Mesenteric fat pad (tissue), 1 donor: ENCODE results near the gene SIRT7. TPM values are rescaled to one million over a fixed set of nuclear protein-coding genes. Genes with fewer than 3 reads are reported as not detected.

ENCODE experiments used
- DNase-seq: peaks from one replicate; pipeline ENCODE4 v3.0.0-alpha.2; 2020; ENCODE audit warnings: low spot score
- long read RNA-seq: library from polyadenylated mRNA; unstranded; transcript quantifications from one replicate; pipeline ENCODE4 v2.0.0, GENCODE V29; 2020
- total RNA-seq: library from RNA; stranded (reverse); fragmentation: NEBNext Ultra II Directional; extraction: Animal tissue kit (Norgen Biotek cat#: 25700); gene quantifications from one replicate; pipeline ENCODE4 v1.2.1, GENCODE V29; 2021
- donor health status: DM: yes; HTN: yes; CAD: no.

The SIRT7 gene
- total RNA-seq, result 16.9 TPM
- long read RNA-seq, partial matches to known transcripts, result 6 of 11 reads
- long read RNA-seq, other reads (novel, unspliced or antisense), result 4 of 11 reads

DNA sequence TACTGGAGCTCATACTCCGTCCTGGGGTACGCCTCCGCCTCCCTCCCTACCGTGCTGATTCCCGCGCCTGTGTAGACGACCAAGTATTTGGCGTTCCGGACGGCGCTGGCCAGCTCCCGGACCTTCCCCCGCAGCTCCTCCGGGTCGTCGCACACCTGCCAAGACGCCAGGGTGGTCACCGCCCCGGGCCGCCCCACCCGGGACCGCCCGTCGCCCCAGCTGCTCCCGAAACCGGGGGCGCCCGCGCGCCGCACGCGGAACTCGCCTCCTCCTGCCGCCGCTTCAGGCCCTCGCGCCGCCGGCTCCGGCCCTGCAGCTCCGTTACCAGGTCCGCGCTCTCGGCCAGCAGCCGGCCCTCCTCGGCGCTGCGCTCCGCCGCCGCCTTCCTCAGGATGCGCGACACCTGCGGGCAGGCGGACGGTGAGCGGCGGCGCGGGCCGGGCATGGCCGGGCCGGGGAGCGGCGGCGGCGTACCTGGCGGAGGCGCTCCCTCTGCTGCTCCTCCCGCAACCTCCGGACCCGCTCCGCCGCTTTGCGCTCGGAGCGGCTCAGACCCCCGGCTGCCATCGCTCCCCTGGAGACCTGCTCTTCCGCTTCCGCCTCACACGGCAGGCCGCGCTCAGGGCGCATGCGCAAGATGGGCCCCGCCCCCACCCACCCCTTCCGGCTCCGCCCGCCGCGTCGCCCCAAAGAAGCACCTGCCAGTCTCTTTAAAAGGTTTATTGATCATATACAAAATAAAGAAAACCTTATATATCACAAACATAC, at the start of gene SIRT7:
Gene SIRT7, minus strand, starts transcription at position 612 of the 768 bp plus-strand sequence. Its CDS starts 45 bp downstream, at position 567.
- peak; percentile 95 for DNase-seq

DNA sequence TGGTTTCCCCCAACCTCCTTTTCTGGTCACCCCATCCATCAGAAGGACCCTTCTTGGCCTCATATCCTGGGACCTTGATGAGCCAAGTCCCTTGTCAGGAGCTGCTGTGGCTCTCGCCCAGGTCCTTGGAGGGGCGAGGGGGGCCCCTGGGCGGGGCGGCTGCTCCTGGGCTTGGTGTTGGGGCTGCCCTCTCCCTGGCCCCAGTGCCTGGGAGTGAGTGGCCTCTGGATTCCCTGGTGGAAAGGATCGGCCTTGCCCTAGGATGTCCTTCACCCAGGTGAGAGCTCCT, 49.2 kb upstream of the SIRT7 start:
- DNase-seq, result no peak

GRCh38 chr17:81966343-81967243, 48.6 kb upstream of the SIRT7 start:
- no peak for DNase-seq

- no peak for DNase-seq
These were observed 46.3 kb upstream of the SIRT7 start for GRCh38 chr17:81964081-81964849.

- no peak for DNase-seq
These were observed 44.8 kb upstream of the SIRT7 start for GRCh38 chr17:81962499-81963441.

DNA sequence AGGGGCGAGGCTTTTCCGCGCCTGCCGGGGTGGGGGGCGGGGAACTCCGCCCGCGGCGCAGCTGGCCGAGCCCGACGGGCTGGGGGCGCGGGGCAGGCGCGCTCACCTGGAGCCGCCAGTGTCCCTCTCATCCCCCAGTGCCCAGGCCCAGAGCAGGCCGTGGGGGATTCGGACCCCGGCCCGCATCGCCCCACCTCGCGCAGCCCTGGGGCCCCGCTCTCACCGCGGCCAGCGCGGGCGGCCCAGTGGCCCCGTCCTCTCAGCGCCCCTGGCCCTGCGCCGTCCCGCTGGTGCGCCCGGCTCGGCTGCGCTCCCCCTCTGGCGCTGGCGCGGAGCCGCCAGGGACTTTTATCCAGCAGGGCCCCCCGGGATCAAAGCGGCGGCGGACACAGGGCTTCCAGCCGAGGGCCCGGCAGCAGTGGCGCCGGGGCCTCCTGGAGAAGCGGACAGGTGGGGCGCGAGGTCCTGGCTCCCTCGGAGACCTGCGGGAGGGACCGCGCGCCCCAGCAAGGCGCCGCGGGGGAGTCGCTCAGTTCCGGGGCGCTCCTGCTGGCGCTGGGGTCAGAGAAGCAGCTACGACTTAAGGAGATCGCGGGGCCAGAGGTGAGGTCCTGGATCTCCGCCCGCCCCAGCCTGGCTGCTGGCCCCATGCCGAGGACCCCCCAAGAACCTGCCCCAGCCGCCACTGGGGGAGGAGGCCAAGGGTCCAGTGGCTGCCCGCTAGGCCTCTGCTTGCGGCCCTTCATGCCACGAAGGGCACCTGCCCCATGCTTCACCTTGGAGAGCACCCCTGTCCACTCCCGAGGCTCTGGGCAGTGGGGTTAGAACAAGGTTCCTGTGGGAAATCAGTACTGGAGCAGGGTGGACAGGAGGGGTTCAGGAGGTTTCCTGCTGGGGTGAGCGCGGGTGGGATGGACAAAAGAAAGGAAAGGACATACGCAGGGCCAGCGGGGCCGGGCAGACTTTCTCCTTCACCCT, 43.8 kb upstream of the SIRT7 start:
- DNase-seq, result no peak

- DNase-seq, result no peak
These were observed 43.1 kb upstream of the SIRT7 start, which contains the start of gene NOTUM for GRCh38 chr17:81961087-81961511. TSS of gene NOTUM (minus strand) at chr17:81961187. CDS start at chr17:81960909, 278 bp downstream.

GRCh38 chr17:81960130-81960958, 42.4 kb upstream of the SIRT7 start:
- DNase-seq, result no peak

DNA sequence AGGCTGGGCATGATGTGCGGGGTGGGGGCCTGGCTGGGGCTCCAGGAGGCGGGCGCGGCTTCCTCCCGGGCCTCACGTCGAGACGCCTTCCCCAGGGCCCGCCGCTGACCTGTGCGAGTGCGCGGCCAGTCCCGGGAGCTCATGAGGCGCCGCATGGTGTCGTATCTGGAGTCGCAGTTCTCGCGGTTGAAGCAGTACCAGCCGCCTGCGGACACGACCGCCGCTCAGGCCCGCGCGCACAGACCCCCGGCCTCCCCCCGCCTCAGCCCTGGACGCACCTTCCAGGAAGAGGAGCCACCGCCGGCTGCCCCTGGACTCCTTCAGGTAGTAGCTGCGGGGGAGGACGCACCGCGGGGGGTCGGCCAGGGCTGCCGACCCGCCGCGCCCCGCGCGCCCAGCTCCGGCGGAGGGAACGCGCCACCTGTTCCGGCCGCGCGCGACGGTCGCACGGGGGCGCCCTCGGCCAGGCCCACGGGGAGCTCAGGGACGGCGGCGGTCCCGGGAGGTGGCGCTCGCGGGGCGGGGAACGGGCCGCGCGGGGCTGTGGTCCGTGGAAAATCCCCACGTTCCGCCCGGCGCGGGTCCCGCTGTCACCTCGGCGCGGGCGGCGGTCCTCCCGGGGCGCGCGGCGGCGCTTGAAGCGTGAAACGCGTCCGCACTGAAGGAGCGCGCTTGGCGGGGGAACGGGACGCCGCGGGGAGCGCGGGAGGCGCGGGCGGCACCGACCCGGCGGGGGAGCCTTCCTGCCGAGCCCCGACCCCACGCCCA, 41.6 kb upstream of the SIRT7 start:
- no peak for DNase-seq

GRCh38 chr17:81958633-81959342, 40.8 kb upstream of the SIRT7 start:
- DNase-seq, result no peak

DNA sequence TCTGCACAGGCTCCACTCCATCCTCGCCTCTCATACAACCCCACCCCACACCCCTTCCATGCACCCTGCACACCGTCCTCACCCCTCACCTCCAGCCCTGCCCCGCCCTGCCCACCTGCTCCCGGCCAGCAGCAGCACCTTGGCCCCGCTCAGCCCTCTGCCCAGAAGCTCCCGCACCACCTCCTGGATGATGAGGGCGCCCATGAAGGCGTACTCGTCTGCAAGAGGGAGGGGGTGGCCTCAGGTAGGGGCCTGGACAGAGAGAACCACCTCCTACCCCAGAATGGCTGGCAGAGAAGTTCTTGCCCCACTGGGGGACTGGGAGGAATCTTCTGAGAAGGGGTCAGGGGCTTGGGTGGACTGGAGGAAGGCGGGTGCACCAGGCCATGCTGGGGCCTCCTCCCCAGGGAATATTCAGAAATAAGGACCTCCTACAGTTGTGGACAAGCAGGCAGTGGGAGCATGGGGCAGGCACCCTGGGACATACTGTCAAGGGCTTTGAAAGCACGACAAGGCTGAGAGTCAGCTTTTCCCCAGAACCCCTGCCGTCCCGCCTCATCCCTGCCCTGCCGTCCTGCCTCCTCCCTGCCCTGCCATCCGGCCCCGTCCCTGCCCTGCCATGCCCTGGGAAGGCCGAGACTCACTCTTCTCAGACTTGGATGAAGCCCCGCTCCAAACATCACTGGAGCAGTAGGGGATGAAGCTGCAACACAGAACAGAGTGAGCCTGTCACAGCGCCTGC, 39.9 kb upstream of the SIRT7 start:
- DNase-seq, result no peak

DNA sequence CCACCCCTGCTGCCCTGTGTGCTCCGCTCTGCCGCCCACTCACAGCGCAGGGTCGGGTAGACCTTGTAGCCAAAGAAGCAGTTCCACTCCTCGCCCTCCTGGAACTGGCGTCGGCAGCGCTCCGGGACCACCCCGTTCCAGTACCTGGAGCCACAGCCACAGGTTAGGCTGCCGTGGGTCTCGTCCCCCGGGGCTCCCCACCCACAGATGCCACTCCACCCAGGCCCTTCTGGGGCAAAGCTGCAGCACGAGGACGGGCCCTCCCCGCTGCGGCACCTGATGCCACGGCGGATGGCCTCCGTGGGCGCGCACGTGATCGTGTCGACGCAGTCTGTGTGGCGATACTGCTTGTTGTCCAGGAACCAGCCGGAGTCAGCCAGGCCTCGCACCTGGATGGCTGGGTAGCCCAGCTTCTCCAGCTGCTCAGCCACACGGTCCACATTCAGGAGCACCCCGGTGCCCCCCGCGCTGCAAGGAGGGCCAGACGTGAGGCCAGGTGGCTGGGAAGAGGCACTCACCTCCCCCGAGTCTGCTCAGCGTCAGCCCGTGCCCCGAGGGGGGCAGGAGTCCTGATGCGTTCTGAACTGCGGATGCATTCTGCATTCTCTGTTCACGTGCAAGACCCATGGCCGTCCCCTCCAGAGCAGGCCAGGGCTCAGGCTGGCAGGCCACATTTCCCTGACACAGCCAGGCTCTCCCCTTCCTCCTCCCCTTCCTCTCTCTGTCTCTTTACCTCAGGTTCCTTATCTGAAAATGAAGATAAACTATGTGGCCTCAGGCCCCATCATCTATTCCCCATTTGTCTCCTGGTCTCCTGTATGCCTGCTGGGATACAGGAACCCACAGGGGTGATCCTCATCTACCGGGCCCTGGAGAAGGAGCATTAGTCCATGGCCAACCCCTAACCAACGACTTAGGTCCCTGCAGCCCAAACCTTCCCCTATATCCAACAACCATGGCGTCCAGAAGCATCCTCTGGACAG, 38.9 kb upstream of the SIRT7 start:
- no peak for DNase-seq

DNA sequence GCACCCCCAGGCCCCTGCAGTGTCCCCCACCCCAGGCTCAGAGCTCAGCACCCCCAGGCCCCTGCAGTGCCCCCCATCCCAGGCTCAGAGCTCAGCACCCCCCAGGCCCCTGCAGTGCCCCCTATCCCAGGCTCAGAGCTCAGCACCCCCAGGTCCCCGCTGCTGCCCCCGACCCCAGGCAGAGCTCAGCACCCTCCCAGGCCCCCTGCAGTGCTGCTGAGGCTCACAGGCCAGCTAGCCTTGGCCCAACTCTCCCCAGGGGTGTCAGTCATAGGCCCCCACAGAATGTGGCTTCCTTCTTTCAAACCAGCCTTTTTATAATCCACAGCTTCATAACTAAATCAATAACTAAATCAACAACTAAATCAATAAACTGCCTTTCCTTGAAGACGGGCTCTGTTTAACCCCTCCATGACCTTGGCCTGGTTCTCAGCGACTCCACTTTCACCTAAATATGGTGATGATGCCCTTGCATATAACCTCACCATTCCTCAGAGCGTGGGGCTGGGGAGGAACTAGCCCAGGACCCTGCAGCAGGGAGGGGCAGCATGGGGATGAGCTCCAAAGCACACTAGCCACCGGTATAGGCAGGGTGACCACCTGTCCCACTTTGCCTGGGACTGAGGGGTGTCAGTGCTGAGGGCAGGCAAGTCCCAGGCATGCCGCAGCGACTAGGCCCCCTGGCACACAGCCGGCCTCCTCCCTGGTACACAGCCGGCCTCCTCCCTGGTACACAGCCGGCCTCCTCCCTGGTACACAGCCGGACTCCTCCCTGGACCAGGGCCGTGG, 38.0 kb upstream of the SIRT7 start:
- no peak for DNase-seq
